ENCODE data around the gene EXOC6B.

EXOC6B gene

DNA sequence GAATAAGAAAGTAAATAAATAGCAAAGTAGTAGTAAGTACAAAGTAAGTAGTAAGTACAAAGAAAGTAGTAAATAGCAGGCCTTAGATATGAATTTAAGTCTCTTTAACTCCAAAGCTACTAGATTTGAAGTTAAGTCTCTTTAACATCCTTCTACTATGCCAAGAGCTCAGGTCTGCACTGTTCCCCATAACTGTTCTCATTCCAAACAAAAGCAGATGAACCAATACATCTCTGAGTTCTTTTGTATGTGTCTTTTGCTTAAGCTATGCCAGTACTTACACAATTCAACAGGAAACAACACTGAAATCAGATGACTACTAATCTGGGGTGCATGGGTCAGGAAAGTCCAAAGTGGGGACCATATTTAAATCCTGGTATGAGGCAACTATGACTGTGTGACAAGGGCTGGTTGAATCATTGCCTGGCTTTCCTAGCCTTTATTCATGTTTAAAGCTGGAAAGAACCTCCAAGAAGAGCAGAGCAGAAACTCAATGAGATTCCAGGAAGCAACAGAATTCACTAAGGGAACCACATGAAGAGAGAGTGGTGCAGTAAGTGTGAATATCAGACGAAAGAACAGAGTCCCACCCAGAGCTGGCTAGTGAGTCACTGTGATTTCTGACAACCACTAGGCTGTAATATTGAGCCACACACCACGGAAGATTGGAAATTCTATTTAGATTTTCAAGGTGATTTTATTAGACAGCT lies 627.1 kb downstream of the EXOC6B start:
- DNase-seq: no peak

DNA sequence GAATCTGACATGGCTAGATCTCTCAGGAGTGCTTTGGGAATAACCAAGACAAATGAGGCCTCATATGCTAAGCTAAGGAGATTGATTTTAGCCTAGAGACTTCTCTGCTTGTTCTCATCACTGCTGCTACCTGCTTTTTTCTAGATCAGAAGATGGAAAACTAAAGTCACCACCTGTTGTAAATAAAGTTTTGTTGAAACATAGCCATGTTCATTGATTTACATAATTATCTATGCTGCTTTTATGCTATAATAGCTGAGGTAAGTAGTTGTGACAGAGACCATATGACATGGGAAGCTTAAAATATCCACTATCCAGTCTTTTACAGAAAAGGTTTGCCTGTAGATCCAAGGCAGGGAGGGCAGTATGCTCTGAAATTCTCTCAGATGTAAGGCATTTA lies 632.1 kb downstream of the EXOC6B start:
- no peak for DNase-seq

DNA sequence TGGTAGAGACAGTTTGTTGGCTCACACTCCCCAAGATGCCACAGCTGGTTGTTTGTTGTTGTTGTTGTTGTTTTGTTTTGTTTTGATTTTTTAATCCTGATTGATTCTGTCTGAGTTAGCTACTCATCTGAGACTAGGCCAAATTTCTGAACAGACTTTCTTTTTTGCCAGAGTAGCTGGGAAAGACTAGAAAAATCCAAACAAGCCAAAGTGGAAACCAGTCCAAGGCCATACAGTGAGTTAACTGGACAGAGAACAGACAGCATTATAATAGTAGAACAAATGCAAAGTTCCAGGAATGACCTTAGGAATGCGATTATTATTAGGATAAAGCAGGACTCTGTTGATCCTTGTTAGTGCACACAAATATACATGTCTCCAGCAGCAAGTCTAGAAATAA lies 634.4 kb downstream of the EXOC6B start:
- no peak for DNase-seq

DNA sequence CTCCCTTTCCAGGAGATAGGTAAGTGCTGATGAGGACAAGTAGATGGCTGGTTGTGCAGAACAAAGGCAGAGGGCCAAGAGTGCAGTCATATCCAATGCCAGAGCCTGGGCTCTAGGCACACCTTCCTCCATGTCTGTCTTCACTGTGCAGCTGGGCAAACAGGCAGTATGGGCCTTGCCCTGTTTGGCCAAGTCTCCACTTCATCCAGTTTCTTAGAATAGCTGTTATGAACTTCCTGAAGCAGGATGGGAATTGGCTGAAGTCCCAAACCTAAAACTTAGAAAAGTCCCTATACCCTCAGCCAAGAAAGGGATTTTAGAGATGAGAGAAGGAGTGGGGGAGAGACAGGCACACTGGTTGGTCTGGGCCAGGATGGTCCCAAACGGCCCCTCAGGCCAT lies 640.6 kb downstream of the EXOC6B start:
- DNase-seq: no peak

DNA sequence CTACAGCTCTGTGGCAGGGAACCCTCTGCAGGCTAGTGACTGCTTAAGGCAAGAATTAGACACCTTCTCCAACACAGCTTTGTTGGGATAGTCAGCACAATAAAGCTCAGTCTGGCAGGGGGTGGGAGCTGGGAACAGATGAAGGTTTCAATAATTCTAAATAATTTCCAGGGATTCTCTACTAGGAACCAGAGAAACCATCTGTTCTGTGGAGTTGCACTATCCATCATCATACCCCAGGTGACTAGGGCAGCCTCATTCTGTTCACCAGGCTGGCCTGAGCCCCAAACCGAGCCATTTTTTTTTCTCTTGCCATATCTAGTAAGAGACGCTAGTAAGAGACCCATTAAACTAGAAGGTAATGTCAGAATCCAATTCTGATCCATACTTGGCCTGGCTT lies 642.4 kb downstream of the EXOC6B start:
- no peak for DNase-seq

DNA sequence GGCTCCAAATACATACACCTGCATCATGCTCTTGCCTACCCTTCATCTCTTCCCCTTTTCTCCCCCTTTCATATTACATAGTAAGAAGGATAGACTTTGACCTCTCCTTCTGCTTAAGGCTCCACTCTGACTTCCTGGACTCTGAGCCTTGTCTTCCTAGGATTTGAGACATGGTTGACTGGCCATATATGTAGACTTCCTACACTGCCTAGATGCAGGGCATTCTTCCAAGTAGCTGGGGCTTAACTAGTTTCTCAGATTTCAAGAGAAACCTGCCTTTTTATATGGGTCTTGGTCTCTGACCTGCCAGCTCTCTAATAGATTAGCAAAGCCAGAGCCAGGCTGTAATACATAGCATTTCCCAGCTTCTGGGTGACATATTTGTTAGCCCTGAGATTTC lies 642.8 kb downstream of the EXOC6B start:
- DNase-seq: no peak

DNA sequence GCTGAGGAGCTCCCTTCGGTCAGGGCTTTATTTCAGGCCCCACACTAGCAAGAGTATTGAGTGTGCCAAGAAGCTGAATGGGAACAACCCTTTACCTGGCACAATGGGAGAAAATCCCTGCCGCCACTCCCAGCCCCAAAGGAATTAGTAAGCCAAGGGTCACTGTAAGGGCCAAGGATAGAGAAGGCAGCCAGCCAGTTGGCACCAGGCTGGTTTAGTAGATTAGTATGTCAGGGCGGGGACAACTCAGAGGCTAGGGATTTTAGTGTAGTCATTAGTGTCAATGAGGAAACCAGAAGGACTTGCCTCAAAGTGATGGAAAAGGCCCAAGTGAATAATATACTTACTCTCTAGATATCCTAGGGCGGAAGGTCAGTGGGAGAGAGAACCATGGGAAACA lies 643.3 kb downstream of the EXOC6B start:
- no peak for DNase-seq

DNA sequence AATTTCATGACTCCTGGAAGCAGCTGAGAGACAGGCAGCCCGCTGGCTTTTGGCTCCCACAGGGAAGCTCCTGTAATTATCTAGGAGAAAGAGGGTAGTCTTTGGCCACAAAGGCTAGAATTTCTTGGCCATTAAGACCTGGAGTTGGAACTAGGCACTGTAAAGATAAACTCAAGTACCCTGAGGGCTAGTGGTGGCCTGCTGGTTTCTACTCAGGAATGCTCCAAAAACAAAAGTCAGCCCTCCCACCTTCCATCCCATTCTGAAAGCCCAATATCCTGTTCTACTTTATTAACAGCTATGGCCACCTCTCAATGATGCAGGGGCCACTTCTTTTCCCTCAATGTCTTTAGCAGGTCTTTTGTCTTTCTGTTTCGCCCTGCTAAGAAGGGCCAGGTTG lies 644.2 kb downstream of the EXOC6B start:
- DNase-seq: no peak

DNA sequence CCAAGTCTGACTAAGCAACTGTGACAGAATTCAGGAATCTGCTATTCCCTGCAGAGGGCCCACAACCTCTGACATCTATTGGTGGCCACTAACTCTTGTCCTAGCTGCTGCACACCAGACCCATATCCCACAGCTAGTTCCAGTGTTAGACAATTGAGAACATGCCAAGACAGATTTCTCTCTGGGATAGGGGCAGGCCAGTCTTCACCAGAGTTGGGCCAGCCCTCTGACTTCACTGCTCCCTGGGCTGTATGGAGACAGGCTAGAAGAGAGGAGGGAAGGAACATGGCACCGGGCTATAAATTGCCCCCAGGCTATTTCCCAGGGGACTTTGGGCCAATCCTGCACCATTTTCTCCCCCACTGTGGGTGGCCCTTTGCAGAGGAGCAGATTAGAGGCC lies 645.5 kb downstream of the EXOC6B start:
- DNase-seq: no peak

DNA sequence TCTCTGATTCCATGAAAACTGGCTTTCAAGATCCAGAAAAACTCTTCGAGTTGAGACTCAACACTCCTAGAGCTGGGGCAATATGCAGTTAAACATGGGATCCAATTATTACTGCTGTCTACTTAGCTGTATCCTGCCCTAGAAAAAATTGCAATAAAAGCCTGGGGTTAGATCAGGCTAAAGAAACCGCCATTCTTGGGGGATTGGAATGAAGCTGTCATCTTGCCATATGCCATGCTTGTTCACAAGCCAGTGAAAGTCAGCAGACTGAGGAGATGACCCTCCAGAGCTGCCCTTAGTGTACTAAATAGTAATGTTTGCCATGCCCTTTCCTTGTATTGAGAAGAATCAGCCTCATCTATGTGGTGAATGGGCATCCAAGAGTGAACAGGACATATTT lies 647.3 kb downstream of the EXOC6B start:
- DNase-seq: no peak

DNA sequence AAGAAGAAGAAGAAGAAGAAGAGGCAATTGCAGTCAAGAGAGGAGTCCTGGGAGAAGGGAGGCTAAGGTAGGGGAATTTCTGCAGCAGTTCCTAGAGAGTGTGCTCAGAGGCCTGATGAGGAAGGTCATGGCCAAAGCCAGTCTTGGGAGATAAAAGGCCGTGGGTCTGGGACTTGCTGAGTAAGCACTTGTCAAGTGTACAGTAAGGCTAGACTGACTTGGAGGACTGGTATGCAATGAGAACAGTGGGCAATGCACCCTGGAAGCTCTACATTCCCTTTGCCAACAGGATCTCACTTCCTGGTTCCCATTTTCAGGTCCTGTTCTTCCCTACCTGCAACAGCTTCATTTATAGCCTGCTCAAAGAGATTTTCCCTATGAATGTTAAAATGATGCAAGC lies 649.6 kb downstream of the EXOC6B start:
- no peak for DNase-seq

DNA sequence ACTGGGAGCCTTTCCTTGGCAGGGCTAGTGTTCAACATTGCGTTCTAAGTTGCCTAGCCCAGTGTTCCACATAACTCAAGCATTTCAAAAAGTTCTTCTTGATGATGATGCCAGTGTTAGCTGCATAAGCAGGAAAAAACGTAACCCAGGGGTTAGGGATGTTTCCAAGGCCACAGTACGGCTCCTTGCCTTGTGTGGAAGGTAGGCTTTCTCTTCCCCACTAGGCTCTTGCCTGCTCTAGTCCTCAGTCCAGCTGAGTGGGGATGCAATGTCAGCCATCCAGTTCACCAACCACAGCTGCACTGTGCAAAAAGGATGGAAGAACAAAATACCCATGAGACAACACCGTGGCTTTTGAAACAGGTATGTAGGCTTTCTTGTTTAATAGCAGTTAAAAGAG lies 650.2 kb downstream of the EXOC6B start:
- no peak for DNase-seq

DNA sequence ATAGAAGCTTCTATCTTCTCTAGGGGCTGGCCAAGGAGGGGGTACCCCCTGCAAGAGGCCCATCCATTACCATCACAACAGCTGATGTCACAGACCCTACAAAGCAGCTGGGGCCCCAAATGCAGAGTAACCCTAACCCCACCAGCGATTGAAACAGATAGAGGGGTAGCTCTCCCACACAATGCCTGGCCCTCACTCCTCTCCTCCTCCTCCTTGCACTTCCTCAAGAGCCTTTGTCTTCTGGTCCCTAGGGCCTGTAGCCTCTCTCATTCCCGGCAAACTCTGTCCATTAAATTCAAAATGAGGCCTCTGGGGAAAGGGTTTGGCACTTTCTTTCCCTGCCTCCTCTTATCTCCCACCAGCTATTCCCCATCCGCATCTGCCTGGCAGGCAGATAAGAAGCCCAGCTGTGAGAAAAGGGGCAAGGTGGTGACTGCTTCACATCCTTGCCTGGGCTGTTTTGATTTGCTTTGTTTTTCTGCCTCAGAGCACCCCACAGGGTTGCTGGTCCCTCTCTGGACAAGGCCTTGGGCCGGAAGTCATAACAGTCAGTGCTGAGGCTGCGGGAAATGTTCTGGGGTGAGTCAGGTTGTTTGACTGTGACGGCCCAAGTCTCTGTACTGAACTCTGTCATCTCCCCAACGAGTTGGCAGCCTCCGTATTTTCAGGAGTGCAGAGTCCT lies 652.1 kb downstream of the EXOC6B start:
- DNase-seq: no peak

DNA sequence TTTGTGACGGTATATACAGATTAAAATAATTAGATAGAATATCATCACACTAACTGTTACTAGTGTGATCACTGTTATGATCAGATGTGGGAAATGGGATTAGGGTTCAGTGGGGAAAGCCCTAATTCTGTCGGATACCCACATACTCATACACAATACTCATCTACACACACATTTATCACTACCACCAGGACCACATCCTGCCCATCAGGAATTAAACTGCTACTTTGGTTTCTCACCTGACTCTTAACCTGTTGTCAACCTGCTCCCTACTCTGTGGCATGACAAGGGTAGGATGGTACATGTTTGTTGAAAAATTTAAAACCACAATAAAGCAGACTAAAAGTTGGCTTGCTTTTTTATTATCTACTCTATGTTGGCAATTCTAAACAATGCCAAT lies 653.4 kb downstream of the EXOC6B start:
- no peak for DNase-seq

DNA sequence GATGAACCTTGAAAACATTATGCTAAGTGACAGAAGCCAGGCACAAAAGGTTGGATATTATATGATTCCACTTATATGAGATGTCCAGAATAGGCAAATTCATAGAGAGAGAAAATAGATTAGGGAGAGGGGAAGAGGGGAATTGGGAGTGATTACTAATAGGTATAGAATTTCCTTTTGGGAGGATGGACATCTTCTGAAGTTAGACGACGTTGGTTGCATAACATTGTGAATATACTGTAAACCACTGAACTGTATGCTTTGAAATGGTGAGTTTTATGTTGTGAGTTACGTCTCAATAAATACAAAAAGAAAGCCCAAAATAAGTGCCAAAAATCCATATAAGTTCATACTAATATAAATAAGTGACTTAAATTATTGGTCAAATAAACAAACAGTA lies 659.6 kb downstream of the EXOC6B start:
- no peak for DNase-seq

DNA sequence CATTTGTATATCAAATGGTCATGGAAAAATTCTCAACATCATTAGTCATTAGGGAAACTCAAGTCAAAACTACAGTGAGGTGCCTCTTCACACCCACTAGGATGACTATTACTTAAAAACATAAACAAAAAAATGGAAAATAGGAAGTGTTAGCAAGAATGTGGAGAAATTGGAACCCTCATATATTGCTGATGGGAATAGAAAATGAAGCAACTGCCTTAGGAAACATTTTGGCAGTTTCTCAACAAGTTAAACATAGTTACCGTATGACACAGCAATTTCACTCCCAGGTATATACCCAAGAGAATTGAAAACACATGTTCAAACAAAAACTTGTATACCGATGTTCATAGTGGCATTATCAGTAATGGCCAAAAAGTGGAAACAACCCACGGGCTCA lies 660.0 kb downstream of the EXOC6B start:
- DNase-seq: no peak

DNA sequence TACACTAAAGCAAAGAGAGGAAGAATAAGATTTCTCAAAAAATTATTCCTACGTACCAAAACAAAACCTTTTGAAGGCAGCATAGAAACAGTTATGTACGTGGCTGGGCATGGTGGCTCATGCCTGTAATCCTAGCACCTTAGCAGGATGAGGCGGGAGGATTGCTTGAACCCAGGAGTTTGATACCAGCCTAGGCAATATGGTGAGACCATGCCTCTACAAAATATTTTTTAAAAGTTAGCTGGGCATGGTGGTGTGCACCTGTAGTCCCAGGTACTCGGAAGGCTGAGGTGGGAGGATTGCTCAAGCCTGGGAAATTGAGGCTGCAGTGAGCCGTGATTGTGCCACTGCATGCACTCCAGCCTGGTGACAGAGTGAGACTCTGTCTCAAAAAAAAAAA lies 663.3 kb downstream of the EXOC6B start:
- DNase-seq: no peak

DNA sequence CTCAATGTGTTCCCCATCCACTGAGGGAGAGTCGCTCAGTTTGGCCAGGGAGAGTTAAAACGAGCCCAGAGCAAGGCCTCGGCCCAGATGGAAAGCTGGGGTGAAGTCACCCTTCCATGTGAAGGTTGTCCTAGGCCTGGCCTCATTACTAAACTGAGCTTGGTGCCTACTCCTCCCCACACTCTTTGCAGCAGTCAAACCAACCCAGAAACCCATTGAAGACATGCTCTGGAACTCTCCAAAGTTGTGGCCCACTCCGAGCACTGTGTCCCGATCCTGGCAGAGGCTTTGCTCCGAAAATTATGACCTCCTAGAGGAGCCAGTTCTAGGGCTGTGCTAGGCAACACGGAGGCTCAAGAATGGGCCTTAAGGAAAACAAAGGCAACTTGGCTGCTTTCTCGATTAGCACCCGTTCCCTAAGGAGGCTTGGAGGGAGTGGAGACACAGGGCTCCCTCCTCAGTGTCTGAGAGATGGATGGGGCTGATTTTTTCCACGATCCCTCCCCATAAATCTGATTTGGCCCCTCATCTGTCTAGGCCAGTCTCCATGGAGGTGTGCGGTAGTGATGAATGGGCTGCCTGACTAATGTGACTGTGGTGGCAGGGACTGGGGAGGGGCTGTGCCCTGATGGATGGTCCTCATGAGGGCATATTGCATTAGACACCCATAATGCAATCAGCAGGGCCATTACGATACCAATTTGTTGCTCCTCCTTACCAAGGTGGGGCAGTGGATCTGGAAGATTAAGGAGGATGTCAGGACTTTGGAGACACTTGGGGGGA lies 666.4 kb downstream of the EXOC6B start:
- DNase-seq: no peak

DNA sequence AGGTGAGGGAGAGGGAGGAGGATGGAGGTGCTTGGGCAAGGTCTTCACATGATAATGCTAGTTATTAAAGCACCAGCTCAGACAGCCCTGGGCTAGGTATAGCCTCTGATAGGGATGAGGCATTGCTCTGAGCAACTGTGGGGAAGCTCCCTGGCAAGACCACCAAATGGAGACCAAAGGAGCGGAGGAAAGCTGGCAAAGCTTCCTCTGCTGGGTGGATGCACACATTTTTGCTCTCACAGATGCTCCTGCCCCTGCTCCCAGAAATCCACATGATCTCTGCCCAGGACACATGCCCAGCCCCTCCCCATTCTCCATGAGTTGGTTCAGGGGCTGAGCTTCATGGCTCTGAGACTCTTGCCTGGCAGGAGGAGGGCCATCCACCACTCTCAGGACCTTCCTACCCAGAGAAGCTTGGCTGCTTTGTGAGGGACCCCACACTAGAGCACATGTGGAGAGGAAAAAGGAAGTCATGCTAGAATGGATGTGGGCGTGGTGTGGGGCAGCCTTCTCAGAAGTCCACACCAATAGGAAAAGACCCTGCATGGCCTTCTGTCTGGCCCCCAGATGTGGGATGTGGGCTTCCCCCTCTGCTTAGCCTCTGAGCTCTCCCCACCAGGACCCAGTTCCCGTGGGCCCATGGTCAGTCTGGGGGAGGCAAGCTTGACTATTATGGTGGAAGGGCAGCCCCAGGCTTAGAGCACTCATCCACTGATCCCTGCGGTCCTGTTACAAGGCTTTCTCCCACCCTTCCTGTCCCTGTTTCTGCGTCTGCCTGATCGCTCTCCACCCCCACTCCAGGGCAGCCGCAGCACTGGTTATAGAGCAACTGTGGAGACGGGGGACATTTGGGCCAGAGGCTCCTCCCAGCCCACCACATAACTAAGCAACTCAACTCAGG lies 667.7 kb downstream of the EXOC6B start:
- no peak for DNase-seq

DNA sequence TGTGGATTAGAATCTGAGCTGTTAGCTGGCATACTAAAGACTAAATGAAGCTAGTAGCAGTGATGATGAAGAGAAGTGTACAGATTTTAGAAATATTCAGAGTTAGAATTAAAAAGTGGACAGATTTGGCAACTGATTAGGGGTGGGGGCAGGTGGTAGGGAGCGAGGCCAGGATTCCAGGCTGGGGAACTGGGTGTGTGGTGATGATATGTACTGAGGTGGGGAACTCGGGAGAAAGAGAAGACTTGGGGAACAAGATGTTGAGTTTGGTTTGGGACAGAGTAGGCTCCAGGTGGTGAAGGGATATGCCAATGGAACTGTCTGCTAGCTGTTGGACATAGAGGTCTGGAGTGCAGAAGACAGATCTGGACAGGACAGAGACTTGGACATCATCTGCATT lies 669.0 kb downstream of the EXOC6B start:
- no peak for DNase-seq

DNA sequence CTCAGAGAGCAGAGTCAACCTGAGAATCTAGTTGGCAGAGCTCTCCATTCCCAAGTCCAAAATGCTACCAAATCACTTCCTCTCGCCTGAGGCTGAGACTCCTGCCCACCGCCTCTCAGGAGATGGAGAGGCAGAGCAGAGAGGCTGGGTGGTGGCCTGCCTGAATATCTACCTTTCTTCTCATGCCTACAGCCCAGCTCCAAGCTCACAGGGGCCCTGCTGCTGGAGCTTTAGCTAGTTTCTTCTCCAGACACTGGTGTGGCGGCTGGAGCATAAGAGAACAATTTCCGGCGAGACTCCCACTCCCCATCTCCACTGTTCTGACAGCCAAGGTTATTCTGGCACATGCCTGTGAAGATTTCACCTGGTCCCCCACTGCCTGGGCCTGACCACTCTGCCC lies 670.1 kb downstream of the EXOC6B start:
- DNase-seq: no peak

DNA sequence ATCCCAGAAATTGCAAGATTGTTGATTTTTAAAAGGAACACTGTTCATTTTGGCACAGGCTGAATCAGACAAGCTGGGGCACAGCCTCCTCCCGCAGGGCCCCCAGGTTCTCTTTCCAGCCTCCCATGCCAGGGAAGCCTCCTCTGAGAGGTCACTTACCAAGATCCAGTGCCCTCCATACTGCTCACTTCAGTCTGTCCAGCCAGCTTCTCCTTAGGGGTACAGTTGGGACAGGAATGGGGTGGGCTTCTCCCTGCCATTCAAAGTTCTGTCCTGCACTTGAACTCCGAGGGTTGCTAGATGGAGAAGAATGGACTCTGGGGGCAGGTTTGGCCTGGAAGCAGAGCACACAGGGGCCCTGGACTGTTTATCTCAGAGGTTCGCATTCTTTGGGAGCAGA lies 670.7 kb downstream of the EXOC6B start:
- no peak for DNase-seq

DNA sequence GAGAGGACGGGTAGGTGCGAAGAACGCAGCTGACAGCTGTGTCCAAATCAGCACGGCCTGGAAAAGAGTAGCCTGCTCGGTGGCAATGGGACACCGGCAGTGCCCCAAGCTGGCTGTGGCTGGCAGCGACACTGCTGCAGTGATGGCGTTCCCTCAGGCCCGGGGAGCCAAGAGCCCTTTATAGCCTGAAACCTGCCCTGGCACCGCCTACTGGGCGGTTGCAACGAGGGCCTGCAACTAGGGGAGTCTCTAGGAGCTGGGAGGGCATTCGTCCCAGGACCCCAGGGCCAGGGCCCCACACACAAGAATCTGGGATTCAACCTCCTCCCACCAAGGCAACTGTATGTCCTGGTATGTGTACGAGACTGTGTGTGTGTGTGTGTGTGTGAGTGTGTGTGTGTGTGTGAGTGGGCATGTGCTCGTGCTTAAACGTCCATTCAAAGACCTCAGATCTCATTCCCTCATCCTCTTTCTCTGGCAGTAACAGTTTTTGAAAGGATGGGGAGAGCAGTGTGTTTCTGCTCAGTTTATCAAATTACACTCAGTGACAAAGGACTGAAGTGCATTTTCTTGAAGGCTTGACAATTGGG lies 671.4 kb downstream of the EXOC6B start:
- no peak for DNase-seq
